ENCODE results near the gene RPS15. TPM values are rescaled to one million over a fixed set of nuclear protein-coding genes. Genes with fewer than 3 reads are reported as not detected.

The RPS15 gene
- total RNA-seq, 1 donor from 2014 or later: 603 TPM

DNA sequence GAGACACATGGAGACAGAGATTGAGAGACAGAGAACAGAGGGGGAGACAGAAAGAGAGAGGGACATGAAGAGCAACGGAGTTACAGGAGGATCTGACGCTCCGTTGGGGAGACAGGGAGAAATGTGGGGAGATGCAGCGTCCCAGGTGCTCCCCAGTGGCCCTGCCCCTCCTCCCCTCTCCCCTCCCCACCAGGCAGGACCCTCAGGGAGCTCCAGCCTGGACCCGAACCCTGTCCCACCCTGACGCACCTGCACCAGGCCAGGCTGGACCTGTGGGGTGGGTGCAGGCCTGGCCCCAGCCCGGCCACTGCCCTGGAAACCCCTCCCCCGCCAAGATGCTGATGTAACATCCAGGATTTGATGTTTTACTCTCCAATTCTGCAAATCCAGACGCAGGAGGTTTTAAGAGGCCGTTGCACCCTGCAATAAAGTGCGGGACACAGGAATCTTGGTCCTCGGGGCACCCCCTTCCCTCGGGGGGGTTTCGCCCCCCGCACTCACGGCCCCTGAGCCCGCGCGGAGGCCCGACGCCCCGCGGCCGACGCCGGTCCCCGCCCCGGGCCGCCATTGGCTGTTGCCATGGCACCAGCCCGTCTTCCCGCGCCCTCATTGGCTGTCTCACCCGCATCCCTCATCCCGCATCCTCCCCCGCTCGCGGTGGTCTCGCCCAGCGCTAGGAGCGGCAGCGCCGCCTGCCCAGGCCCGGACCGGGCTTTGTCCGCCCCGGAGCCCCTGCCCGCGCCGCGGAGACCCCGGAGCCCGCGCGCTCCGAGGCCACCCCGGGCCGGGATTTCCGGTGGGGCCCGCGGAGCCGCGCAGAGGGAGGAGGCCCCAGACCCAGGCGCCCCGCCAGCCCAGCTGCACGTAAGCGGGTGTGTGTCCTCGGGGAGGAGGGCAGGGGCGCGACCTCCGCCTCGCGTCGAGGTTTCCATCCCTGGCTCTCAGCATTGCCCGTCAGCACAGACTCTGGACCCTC, 11.6 kb downstream of the RPS15 start, which contains the start of gene APC2:
Gene APC2 (plus strand): TSS at position 655 of the 976 bp plus-strand sequence. CDS start 2,881 bp downstream, outside the sequence.
- peak; percentile 96 for DNase-seq
- peaks cover 14% of the 10 kb centered on the region for H3K4me1 Mint-ChIP-seq (ENCODE audit: low read depth, unreplicated experiment)
- peak within 1 kb of the TSS; percentile 96 for H3K4me3 Mint-ChIP-seq (ENCODE audit: unreplicated experiment)
- peaks cover 24% of the 10 kb centered on the region for H3K27me3 Mint-ChIP-seq (ENCODE audit: unreplicated experiment)
- peak within 1 kb of the TSS; percentile 100 for H3K27ac Mint-ChIP-seq (ENCODE audit: unreplicated experiment)
- H3K9me3 Mint-ChIP-seq (ENCODE audit: unreplicated experiment): peaks cover 19% of the 10 kb centered on the region
- TF ChIP-seq, protein P1, sequence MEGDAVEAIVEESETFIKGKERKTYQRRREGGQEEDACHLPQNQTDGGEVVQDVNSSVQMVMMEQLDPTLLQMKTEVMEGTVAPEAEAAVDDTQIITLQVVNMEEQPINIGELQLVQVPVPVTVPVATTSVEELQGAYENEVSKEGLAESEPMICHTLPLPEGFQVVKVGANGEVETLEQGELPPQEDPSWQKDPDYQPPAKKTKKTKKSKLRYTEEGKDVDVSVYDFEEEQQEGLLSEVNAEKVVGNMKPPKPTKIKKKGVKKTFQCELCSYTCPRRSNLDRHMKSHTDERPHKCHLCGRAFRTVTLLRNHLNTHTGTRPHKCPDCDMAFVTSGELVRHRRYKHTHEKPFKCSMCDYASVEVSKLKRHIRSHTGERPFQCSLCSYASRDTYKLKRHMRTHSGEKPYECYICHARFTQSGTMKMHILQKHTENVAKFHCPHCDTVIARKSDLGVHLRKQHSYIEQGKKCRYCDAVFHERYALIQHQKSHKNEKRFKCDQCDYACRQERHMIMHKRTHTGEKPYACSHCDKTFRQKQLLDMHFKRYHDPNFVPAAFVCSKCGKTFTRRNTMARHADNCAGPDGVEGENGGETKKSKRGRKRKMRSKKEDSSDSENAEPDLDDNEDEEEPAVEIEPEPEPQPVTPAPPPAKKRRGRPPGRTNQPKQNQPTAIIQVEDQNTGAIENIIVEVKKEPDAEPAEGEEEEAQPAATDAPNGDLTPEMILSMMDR (IDR thresholded peaks at IDR 0.05; ENCODE audit: partially characterized antibody, unreplicated experiment): no peak
- H3K36me3 Mint-ChIP-seq (ENCODE audit: unreplicated experiment): peaks cover 6% of the 10 kb centered on the region

DNA sequence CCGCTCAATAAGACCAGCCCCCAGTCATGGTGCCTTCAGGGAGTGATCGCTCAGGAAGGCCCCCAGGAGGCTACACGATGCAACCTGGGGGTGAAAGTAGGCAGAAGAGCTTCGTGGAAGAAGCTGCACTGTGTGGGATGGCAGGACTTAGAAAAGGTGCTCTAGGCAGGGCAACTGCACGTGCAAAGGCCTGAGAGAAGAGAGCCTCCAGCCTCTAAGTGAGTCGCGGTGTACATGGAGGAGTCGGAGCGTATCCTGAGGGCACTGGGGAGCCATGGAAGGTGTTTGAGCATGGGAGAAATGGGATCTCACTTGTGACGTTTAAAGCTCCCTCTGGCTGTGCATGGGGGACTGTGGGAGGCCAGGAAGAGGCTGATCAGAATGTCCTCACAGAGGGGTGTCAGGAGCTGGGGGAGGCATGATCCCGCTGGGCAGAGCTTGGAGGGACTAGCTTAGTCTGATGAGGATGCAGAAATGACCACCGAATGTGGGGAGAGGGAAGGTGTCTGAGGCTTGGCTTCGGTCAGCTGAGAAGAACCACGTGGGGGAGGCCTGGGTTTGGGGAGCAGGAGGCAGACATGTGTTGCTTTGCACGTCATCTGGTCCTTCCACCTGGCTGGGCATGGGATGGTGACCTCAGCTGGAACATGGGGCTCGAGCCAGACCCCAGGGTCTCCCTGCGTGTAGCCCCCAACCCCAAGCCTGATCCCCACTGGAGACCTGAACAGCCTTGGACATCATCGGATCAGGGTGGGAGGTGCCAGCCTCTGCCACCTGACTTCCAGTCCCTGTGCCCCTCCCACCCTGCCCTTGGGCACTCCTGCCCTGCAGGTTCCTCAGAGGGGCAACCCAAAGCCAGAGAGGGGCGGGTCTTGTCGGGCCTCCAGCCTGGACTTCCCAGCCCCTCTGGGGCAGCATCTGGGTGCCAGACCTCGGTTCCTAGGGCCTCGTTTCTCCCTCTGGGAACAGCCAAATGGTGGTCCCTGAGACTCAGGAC, 12.8 kb downstream of the RPS15 start:
- Mint-ChIP-seq H3K9me3 (ENCODE audit: unreplicated experiment) (peaks cover 23% of the 10 kb centered on the region), H3K27me3 (ENCODE audit: unreplicated experiment) (peaks cover 25% of the 10 kb centered on the region), H3K4me1 (ENCODE audit: low read depth, unreplicated experiment) (peaks cover 17% of the 10 kb centered on the region), H3K27ac (ENCODE audit: unreplicated experiment) (peak overlapping the region; percentile 100), H3K4me3 (ENCODE audit: unreplicated experiment) (peak overlapping the region; percentile 95), H3K36me3 (ENCODE audit: unreplicated experiment) (peaks cover 6% of the 10 kb centered on the region)
- DNase-seq: peak; percentile 47
- TF ChIP-seq, protein P1 (IDR thresholded peaks at IDR 0.05; ENCODE audit: partially characterized antibody, unreplicated experiment): no peak

DNA sequence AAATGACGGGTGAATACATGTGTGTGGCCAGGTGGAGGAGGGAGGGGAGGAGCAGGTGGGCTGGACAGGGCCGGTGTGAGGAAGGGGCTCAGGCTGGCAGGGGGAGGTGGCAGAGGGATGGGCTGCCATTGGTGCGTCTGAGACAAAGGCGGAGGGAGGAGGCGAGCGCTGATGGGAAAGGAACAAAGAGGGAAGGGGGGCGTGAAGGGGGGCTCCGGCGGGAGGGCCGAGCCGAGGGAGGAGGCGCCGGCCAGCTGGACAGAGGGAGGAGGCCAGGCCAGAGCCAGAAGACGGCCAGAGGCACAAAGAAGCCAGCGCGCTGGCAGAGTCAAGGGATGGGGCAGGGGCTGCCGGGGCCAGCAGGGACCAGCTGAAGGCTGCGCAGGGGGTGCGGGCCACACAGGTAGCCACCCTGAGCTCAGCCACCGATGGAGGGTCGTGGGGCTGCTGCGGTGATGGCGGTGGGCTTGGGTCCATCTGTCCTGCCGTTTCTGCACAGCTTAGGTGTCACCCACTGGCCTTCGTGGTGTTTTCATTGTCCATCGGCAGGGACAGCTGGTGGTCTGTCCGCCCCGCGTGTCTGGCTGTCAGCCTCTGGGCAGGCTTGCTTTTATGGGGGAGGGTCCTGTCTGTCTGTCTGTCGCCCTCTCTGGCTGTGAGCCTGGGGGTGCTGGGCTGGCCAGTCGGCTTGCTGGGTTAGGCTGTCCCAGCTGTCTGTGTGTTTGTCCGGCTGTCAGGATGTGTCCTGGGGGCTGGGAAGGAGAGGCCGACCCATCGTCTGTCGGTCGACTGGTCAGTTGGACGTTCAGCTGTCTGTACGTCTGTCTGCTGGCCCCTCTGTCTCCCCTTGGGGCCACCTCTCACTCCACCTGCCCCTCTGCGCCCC, 14.0 kb downstream of the RPS15 start:
- peak; percentile 90 for DNase-seq
- H3K27me3 Mint-ChIP-seq (ENCODE audit: unreplicated experiment): peaks cover 23% of the 10 kb centered on the region
- H3K9me3 Mint-ChIP-seq (ENCODE audit: unreplicated experiment): peaks cover 23% of the 10 kb centered on the region
- TF ChIP-seq, protein P1 (IDR thresholded peaks at IDR 0.05; ENCODE audit: partially characterized antibody, unreplicated experiment): no peak
- H3K4me3 Mint-ChIP-seq (ENCODE audit: unreplicated experiment): peak overlapping the region; percentile 95
- H3K36me3 Mint-ChIP-seq (ENCODE audit: unreplicated experiment): peaks cover 6% of the 10 kb centered on the region
- H3K27ac Mint-ChIP-seq (ENCODE audit: unreplicated experiment): peak overlapping the region; percentile 100
- peaks cover 17% of the 10 kb centered on the region for H3K4me1 Mint-ChIP-seq (ENCODE audit: low read depth, unreplicated experiment)

DNA sequence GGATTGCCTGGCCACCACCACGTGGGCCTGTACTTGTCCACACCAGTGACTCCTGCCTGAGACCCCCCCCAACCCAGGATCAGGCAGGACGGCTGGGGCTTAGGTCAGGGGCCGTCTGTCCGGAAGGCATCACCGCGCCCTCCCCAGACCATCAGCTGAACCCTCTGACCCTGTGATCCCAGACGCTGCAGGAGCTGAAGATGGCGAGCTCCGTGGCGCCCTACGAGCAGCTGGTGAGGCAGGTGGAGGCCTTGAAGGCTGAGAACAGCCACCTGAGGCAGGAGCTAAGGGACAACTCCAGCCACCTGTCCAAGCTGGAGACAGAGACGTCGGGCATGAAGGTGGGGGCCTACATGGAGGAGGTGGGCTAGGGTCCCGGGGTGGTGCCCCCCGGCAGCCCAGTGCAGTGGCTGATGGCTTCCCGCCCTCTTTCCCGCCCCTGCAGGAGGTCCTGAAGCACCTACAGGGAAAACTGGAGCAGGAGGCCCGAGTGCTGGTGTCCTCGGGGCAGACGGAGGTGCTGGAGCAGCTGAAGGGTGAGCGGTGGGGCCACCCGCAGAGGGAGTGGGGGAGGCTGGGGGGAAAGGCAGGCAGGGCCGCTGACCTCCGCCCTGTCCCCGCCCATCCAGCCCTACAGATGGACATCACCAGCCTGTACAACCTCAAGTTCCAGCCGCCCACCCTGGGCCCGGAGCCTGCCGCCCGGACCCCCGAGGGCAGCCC, 14.8 kb downstream of the RPS15 start:
- DNase-seq: no peak
- peaks cover 25% of the 10 kb centered on the region for H3K9me3 Mint-ChIP-seq (ENCODE audit: unreplicated experiment)
- peak overlapping the region; percentile 95 for H3K4me3 Mint-ChIP-seq (ENCODE audit: unreplicated experiment)
- peaks cover 15% of the 10 kb centered on the region for H3K4me1 Mint-ChIP-seq (ENCODE audit: low read depth, unreplicated experiment)
- TF ChIP-seq, protein P1 (IDR thresholded peaks at IDR 0.05; ENCODE audit: partially characterized antibody, unreplicated experiment): no peak
- peaks cover 6% of the 10 kb centered on the region for H3K36me3 Mint-ChIP-seq (ENCODE audit: unreplicated experiment)
- peaks cover 21% of the 10 kb centered on the region for H3K27me3 Mint-ChIP-seq (ENCODE audit: unreplicated experiment)
- peak overlapping the region; percentile 100 for H3K27ac Mint-ChIP-seq (ENCODE audit: unreplicated experiment)

All from glutamatergic neuron (in vitro differentiated cells).